GM19324 (cell line): ENCODE results near the gene RNF114.

ENCODE experiments used
- ATAC-seq: cut with Tn5 transposase; IDR thresholded peaks from one replicate; pipeline ENCODE4 v1.9.1; 2021; ENCODE audit warnings: mild to moderate bottlenecking, moderate library complexity; ENCODE audit not compliant: unreplicated experiment, low FRiP score

The RNF114 gene

DNA sequence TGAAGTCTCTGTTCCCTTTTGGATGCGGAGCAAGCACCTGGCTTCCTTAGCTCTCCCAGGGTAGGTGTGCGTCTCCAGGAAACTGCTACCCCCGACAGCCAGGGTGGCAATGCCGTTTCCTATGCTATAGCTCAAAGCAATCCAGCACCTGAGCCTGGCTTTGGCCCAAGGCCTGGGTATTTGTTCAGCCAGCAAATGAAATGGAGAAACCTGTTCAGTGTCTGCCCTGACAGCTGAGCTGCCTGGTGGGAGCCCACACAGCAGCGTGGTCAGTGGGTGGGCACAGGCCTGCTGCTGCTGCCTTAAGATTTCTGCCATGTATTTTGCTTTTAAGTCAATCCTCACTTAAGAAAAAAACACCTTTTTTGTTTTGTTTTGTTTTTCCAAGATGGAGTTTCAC lies 34.6 kb upstream of the RNF114 start:
- no peak for ATAC-seq

DNA sequence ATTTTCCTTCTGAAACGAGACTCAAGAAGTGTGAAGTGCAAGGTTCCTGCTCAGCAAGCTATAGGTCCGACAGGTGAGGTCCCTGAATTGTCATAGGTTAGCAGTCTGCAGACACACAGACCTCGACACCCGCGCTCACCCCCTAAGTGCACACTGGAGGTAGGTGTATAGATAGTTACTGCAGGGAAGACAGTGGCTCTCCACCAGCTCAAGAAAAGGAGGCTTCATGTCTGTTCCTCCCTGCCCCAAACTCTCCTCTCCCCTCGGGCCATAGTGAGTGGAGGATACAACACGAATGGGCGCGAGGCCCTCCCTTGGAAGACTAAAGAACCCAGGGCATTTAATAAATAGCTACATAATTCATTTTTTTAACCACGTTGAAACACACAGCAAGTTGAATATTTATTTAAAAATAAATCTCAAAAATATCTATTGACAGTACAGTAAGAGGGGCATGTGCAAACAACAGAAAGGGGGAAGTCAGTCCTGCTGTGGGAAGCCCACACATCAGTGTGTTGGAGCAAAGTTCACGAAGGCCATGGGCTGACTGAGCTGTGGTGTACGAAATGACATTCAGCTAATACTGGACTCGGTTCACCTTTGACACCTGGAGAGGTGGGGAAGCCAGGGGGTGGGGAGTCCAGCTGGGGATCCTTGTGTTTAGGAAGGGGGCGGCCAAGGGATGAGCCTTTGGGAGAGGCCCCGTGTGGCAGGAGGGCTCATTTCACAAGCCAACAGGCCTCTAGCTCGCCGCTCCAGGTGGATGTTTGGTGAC lies 31.6 kb upstream of the RNF114 start:
- ATAC-seq, result no peak

DNA sequence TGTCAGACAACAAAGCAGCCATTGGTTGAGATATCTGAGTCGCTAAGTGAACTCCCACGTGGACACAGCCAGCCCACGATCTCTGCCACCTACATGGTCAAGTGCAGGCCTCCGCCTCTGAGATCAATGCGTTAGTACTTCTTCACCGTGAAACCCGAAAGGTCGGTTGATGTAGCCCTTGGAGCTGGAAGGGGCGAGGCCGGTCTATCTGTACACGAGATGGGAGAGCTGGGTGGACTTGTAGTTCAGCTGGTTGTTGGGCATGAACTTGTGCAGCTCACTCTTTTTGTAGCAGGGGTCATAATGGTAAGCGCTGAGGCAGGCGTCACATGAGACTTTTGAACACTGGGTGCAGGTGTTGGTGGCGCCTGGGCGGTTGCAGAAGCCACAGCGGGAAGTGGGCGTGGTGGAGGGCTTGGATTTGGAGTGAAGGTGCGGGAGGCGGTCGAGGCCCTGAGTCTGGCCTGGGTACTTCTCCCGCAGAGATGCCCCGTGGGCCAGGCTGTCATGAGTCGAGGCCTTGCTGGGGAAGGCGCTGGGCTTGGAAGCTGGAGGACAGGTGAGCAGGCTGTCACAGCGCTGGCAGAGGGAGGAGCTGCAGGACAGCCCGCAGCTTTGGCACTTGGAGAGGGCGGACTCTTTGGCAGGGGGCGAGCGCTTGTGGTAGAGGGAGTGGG lies 30.6 kb upstream of the RNF114 start:
- no peak for ATAC-seq

DNA sequence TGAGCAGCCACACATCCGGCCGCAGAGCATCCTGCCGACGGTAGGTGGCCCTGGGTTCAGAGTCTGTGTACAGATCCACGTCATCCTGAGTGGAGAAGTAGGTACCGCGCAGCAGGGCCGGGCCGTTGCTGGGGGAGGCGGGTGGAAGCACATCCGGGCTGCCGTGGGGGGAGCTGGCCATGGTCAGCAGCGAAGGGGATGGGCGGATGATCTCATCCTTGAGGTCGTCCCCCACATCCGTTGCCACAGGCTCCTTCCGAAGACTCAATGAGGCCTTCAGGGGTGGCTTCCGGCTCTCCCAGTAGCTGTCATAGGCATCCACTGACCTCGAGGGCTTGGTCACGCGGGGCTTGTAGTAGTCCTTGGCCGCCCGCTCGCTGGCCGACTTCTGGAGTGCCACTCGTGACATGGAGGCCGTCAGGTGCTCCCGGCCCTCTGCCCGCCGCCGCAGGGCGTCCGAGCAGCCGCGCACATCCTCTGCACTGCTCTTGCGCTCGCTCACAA lies 30.0 kb upstream of the RNF114 start:
- ATAC-seq, result no peak

DNA sequence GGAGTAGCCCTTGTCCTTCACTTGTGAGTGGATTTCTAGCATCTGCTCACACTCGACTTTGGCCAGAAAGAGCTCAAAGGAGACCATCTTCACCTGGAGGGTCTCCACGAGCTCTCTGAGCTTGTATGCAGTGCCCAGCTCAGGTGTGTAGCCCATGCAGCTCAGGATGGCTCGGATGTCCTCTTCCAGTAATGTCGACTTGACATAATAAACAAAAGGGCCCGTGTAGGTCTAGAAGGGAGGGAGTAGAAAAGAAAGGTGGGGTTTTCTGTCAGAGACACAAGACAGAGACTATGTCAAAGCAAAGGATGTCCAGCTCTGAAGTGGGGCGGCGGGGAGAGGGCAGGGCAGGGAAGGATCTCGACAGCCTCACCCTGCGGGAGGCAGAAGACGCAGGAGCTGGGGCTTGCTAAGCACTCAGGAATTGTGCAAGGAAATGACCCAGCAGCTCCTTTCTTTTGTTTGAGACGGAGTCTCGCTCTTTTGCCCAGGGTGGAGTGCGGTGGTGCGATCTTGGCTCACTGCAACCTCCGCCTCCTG lies 29.5 kb upstream of the RNF114 start:
- no peak for ATAC-seq

DNA sequence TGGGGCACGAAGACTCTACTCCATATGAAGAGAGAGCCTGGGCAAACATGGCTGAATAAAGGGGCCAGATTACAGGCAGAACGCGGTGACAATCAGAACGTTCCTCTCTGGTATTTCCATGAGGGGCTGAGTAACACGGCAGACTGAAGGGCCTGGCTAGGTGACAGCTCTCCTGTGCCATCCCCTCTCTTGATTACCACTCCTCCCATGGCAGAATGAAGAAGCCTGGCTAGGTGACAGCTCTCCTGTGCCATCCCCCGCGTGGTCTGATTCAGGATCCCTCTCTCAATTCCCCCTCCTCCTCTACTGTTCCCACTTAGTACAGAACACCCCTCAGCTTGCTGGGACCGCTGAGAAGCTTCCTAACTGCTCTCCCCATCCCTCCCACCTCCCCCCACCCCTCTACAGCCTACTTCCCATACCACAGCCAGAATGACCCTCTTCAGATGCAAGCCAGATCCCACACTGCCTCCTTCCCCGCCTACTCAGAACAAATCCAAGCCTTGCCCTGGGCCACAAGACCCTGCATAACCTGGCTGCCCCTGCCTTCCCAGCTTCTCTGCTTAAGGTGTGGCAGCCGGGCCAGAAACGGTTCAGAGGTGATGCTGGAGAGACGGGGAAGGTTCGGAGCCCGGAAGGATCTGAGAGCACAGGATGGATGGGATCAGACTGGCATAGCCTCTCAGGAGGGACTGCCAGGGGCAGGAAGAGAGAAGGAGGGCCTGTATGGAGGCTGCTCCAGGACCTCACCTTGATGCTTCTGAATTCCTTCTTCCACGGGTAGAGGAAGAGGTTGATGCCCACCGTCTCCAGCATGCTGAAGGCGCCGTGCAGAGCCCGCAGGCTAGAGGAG lies 28.6 kb upstream of the RNF114 start:
- ATAC-seq, result no peak

DNA sequence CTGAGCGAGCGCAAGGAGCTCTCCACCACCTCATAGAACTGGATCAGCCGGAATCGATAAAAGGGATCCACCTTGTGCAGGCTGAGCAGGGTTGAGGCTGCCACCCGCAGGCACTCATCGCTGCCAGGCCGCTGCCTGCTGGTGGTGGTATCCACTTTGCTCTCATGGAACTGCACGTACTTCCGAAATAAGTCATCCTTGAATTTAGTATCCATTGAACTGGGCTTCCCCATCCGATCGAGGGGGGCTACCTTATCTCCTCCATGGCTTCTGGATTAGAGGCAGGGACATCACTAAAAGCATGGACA lies 28.0 kb upstream of the RNF114 start:
- no peak for ATAC-seq

DNA sequence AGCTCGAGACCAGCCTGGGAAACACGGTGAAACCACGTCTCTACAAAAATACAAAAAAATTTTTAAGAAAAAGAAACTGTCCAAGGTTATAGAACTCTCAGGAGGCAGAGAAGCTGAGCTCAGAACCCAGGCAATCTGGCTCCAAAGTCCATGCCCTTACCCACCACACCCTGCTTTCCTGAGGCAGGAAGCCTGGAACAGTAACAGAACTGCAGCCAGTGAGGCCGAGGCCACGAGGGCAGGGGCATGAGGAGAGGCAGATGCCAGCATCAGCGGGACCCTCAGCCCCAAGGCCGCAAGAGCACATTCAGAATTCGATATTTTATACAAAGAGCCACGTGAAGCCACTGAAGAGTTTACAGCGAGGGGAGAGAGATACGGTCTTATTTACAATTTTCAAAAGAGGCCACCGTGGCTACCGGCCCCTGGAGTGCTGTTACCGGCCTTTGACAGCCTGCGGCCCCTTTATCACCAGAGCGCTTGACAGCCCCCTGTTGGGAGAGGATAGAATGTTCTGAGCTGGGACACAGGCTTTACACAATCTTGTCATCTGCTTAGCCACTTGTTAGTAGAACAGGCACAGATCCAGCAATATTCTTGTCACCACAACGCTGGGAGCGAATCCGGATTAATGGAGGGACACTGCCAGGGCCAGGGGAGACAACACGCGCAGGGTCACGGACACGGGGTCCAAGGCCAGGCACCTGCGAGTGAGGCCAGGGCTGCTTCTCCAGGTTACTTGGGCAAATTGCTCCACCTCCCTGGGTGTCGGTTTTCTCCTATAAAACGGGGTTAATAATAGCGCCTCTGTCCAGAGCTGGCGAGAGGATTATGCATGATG lies 26.5 kb upstream of the RNF114 start:
- ATAC-seq, result no peak

DNA sequence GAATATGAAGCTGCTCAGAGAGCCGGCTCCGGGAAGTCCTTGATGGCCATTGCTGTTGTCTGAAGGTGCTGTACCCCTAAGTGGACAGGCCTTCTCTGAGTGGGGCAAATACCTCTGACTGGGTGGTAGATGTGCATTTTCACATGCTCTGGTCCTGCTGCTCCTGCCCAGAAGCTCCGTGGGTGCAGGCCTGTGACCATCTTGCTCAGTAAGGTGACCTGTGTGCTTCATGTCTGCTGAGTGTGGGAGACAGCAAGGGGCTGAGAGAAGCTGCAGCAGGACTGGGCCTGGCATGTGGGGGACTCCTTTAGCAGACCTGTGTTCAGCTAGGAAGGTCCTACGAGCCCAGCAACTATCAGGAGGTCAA lies 25.9 kb upstream of the RNF114 start:
- ATAC-seq, result no peak

DNA sequence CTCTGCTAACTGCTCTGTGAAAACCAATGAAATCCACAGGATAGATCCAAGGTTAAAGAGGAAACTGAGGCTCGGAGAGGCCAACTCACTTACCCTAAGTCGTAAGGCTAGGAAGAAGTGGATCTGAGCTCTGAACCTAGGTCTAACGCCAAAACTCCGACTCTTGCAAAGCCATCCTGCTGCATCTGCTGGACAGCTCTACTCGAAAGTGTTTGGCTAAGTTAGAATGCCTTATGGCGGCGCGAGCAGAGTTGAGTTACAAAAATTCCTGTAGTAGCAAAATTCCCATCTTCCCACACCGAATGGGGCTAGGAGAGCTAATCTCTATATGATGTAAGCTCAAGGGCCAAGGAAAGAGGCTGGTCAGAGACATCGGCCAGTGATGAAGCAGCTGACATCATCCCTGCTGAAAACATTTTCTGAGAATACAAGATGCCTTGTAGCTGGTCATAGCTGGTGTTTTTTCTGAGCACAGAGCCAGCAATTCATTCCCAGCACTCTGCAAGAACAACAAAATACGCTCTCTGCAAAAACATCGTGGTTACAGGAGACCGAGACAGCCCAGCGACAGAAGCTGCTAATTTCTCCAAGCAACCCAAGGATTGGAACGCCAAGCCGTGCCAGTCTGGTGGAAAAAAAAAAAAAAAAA lies 22.7 kb upstream of the RNF114 start:
- ATAC-seq, result no peak

DNA sequence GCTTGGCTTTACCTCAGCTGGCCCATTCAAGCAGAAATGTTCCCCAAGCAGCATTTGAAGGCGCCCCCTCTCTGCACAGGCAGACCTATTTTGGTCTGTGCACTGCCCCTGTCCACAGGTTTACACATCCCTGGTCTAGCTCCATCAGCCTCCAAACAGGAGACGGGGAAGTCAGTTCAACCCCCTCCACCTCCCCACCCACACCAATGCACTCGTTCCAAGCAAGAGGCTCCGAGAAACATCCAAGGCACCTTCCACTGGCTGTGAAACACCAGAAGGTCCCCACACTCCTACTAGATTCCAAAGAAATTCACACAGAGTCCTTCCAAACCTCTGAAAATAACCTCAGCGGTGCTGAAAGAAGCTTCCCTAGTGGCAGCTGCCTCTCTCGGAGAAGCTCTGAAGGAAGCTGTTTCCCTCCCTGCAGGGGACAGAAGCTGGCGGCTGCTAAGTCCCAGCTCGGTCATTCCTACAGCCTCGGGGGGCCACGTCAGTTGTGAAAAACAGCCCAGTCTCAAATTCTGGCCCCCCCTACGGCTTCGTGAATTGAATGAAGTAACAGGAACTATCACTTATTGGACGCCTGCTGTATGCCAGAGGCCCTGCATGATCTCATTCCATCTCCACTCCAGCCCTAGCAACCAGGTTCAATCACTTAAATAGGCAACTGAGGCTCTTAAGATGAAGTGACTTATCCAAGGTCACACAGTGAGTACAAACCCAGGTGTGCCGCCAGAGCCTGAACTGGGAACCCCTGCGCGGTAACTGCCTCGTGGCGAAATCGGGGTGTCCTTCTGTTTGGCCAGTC lies 21.7 kb upstream of the RNF114 start:
- ATAC-seq, result no peak

DNA sequence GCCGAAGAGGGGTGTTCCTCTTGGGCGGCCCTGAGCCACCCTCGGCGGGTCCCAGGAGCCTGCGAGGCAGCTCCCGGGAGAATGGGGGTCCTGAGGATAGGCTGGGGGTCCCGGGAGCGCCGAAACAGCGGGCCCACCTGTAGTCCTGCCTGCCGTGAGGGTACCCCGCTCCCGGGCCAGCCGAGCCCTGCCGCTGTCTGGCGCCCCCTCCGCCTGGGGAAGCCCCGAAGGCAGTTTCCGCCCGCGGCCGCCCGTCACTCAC lies 21.1 kb upstream of the RNF114 start:
- ATAC-seq, result no peak

DNA sequence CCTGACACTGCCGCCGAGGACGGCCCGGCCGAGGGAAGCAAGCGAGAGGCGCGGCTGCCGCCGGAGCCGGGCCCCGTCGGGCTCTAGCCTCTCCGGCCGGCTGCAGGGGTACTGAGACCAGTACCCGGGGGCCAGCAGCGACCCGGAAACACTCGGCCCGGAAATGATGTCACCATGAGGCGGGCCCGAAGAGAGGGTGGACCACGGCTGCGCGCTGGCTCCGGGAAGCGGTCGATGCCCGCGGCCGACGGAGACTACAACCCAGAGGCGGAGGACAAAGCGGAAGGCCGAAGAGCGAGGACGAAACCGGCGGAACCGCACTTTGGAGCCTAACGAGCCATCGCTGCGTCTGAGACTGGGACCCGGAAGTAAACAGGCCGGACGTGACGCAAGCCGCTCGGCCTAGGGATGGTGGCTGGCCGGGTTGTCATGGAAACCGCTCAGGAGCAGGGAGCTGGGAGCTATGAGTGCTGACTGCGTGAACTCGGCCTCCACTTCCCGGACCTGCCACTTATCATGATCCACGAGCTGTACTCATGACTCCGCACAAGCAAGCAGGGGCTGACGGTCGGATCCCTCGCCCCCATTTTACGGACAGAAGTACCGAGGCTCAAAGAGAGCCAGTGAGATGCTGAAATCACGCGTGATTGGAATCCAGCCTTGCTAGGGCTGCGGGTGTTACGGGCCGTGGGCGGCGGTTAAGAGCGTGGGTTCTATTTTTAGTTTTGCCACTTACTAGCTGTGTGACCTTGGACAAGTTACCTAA lies 20.6 kb upstream of the RNF114 start, which contains the start of gene SPATA2:
Gene SPATA2 (minus strand): TSS at position 150 of the 766 bp plus-strand sequence. CDS start 7,039 bp downstream, outside the sequence.
- peak; percentile 87 for ATAC-seq

DNA sequence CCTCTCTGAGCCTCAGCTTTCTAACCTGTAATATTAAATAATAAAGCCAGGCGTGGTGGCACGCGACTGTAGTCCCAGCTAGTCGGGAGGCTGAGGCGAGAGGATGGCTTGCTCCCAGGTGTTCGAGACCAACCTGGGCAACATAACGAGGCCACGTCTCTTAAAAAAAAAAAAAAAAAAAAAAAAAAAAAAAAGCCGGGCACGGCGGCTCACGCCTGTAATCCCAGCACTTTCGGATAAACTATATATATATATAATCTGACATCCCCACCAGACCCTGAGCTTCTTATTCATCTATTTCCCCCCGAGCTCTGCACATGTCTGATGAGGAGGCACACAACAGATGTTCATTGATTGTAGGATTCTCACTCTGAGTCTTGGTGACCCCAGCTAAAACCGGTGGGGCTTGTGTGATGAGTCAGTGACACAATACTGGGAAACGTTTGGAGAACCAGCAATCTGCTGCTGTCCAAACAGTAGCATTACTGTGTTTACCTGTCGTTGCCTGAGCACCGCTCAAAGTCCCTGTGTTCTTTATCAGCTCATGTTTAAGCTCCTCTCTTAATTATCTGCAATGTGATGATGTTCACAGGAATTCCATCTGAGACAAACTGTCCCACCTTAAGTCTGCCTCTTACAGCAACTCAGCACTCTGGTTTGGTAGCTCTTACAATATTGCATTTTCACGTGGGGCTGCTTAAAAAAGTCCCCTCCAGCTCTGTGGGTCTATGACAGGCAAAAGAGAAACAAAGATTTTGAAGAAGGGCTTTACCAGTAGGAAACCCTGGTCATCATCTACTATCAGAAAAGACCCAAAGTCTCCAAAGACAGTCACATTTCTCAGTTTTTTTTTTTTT lies 19.8 kb upstream of the RNF114 start:
- ATAC-seq, result no peak

DNA sequence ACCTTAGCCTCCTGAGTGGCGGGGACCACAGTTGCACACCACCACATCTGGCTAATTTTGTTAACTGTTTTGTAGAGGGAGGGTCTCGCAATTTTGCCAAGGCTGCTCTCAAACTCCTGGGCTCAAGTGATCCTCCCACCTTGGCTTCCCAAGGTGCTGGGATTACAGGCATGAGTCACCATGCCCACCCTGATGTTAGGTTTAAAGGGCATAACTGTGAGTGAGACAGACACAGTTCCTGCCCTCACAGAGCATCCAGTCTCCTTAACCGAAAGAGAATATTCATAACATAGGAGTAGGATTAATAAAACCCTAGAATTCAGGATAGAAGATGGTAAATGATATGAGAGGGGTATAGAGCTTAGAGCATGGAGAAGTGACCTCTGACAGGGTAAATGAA lies 17.8 kb upstream of the RNF114 start:
- no peak for ATAC-seq

DNA sequence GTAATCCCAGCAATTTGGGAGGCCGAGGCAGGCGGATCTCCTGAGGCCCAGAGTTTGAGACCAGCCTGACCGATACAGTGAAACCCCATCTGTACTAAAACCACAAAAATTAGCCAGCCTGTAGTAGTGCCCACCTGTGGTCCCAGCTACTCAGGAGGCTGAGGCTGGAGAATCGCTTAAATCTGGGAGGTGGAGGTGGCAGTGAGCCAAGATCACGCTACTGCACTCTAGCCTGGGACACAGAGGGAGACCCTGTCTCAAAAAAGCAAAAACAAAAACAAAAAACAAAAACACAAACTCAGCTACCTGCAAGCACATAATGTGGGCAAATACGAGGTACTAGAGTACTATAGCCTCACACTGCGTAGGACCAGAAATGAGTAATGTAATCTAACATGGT lies 17.2 kb upstream of the RNF114 start:
- ATAC-seq, result no peak

DNA sequence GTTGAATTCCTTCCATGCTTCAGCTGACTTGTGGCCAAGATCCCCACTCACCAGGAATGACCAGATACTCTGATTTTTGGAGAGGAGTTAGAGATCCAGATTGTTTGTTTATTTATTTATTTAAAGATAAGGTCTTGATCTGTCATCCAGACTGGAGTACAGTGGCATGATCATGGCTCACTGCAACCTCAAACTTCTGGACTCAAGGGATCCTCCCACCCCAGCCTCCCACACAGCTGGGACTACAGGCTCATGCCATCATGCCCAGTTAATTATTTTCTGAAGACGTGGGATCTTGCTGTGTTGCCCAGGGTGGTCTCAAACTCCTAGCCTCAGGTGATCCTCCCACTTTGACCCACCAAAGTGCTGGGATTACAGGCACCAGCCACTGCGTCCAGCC lies 16.7 kb upstream of the RNF114 start:
- no peak for ATAC-seq
